Measurements from ENCODE around the gene KDSR. TPM values are rescaled to one million over a fixed set of nuclear protein-coding genes. Genes with fewer than 3 reads are reported as not detected.

Gene KDSR
- total and polyA plus RNA-seq, 2 of the 13 experiments (the other 11 are each of a cell fraction or from before 2014, with no cell fraction given) = 10.4 to 20.9 TPM

- TF ChIP-seq UBTF (CRISPR knock-in tag; IDR thresholded peaks at IDR 0.05) = peak; percentile 87
- TF ChIP-seq ZNF335 (CRISPR knock-in tag; IDR thresholded peaks at IDR 0.05) = peak; percentile 90
- no peak; the same call in 1 of the 2 replicates for TF ChIP-seq SIX1 (CRISPR knock-in tag; IDR thresholded peaks at IDR 0.05; ENCODE audit: borderline replicate concordance)
- no peak for TF ChIP-seq ZNF75D (CRISPR knock-in tag; IDR thresholded peaks at IDR 0.05; ENCODE audit: borderline replicate concordance)
- no peak for TF ChIP-seq CTCF (CRISPR knock-in tag; IDR thresholded peaks at IDR 0.05)
- TF ChIP-seq KLF16 (CRISPR knock-in tag; IDR thresholded peaks at IDR 0.05) = peak in 1 of 2 experiments; percentile 87; a peak in 2 of 4 replicates
- TF ChIP-seq ARNT2 (CRISPR knock-in tag; IDR thresholded peaks at IDR 0.05; ENCODE audit: low read depth) = peak; percentile 79
- peak; percentile 90 for TF ChIP-seq YY1 (IDR thresholded peaks at IDR 0.05; ENCODE audit: insufficient read depth, insufficient replicate concordance, low read depth, low read length)
- peak; percentile 60 for TF ChIP-seq SRSF1 (optimal IDR thresholded peaks at IDR 0.05; ENCODE audit: low read depth, low read length)
- TF ChIP-seq NR2C2 (CRISPR knock-in tag; IDR thresholded peaks at IDR 0.05; ENCODE audit: borderline replicate concordance) = peak; percentile 71
- peak; percentile 74 for TF ChIP-seq NFIC (IDR thresholded peaks at IDR 0.05; ENCODE audit: low read length)
- peak; percentile 28; the same call in 1 of the 2 replicates for TF ChIP-seq CBX5 (CRISPR knock-in tag; IDR thresholded peaks at IDR 0.05; ENCODE audit: borderline replicate concordance)
- TF ChIP-seq ZNF883 (CRISPR knock-in tag; IDR thresholded peaks at IDR 0.05; ENCODE audit: not compliant biosample characterization) = peak; percentile 74
- no peak for TF ChIP-seq ELF4 (CRISPR knock-in tag; IDR thresholded peaks at IDR 0.05; ENCODE audit: borderline replicate concordance)
- TF ChIP-seq YEATS2 (CRISPR knock-in tag; IDR thresholded peaks at IDR 0.05; ENCODE audit: borderline replicate concordance) = peak; percentile 78; the same call in 1 of the 2 replicates
- no peak for TF ChIP-seq PAX8 (CRISPR knock-in tag; IDR thresholded peaks at IDR 0.05; ENCODE audit: borderline replicate concordance)
- TF ChIP-seq ZMYM4 (CRISPR knock-in tag; IDR thresholded peaks at IDR 0.05) = peak; percentile 91
- TF ChIP-seq PTBP1 (IDR thresholded peaks at IDR 0.05; ENCODE audit: low read depth, low read length, poor library complexity, severe bottlenecking) = peak; percentile 58
- TF ChIP-seq ZFP1 (CRISPR knock-in tag; IDR thresholded peaks at IDR 0.05) = peak; percentile 37; the same call in 1 of the 2 replicates
- TF ChIP-seq ZNF274 (CRISPR knock-in tag; IDR thresholded peaks at IDR 0.05) = peak; percentile 83
- TF ChIP-seq THYN1 (CRISPR knock-in tag; IDR thresholded peaks at IDR 0.05; ENCODE audit: borderline replicate concordance, low read depth) = peak; percentile 94; the same call in 1 of the 2 replicates
- no peak for TF ChIP-seq TCF7L2 (IDR thresholded peaks at IDR 0.05; ENCODE audit: low read depth, low read length)
- peak; percentile 79 for TF ChIP-seq KMT2B (CRISPR knock-in tag; IDR thresholded peaks at IDR 0.05)
Observed at GRCh38 chr18:63367053-63367953, at the start of gene KDSR (continued).

All from HepG2 (cell line).